ENCODE data around the gene PRM1.
A peak's percentile ranks its signal among the peaks of the same experiment; 100 is the strongest.
"Not testable (repeated sequence)": the region's sequence is repeated elsewhere in the genome, so short reads cannot be mapped to it uniquely, and the experiment has no call there.

Gene PRM1

DNA sequence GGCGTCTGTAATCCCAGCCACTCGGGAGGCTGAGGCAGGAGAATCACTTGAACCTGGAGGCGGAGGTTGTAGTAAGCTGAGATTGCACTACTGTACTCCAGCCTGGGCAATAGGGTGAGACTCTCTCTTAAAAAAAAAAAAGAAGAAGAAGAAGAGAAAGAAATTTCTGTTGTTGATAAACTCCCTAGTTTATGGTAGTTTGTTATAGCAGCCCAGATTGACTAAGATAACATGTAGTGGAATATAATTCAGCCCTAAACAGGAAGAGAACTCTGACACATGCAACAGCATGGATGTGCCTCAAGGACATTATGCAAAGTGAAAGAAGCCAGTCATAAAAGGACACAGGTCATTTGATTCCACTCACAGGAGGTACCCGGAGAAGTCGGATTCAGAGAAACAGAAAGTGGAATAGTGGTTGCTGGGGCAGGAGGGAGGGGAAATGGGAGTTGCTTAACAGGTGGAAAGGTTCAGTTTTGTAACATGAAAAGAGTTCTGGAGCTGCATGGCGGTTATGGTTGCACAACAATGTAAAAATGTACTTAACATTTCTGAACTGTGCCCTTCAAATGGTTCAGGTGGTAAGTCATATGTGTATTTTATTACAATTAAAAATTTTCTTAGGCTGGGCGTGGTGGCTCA lies 26.0 kb upstream of the PRM1 start:
- peaks cover 5 to 12% of the 10 kb centered on the region in 2 donors for H3K4me1 ChIP-seq (ENCODE audit: control insufficient read depth in 2 of 2, insufficient read depth in 2 of 2, low read length in 2 of 2)
- H3K27me3 ChIP-seq (ENCODE audit: control insufficient read depth in 2 of 2, insufficient read depth in 2 of 2, low read length in 2 of 2), result no peaks in the 10 kb centered on the region
- H3K9ac ChIP-seq (ENCODE audit: low read depth in 1 of 2, low read length in 2 of 2), result no peak overlapping the region
- no peaks in the 10 kb centered on the region for H3K9me3 ChIP-seq (ENCODE audit: control insufficient read depth in 2 of 2, low read length in 2 of 2)
- peak overlapping the region in 1 of 2 donors; percentile 23 for H3K27ac ChIP-seq (ENCODE audit: low read depth in 2 of 2, low read length in 2 of 2)
- no peak overlapping the region for H3K4me3 ChIP-seq (ENCODE audit: low read length in 2 of 2)
- no peaks in the 10 kb centered on the region for H3K36me3 ChIP-seq (ENCODE audit: control insufficient read depth in 2 of 2, insufficient read depth in 2 of 2, low read length in 2 of 2)

DNA sequence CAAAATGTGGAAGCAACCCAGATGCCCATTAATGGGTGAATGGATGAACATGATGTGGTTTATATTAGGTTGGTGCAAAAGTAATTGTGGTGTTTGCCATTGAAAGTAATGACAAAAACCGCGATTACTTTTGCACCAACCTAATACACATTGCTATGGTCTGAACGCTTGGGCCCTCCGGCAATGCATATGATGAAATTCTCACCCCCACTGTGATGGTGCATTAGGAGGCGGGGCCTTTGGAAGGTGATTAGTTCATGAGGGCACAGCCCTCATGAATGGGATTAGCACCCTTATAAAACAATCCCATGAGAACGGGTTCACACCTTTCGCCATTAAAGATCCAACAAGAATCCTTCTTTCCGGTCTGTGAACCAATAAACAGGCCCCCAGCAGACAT lies 25.3 kb upstream of the PRM1 start:
- Histone ChIP-seq H3K36me3 (ENCODE audit: control insufficient read depth in 2 of 2, insufficient read depth in 2 of 2, low read length in 2 of 2) (no peaks in the 10 kb centered on the region), H3K9me3 (ENCODE audit: control insufficient read depth in 2 of 2, low read length in 2 of 2) (no peaks in the 10 kb centered on the region), H3K27ac (ENCODE audit: low read depth in 2 of 2, low read length in 2 of 2) (no peak overlapping the region), H3K4me1 (ENCODE audit: control insufficient read depth in 2 of 2, insufficient read depth in 2 of 2, low read length in 2 of 2) (peaks cover 5 to 7% of the 10 kb centered on the region in 2 donors), H3K9ac (ENCODE audit: low read depth in 1 of 2, low read length in 2 of 2) (no peak overlapping the region), H3K4me3 (ENCODE audit: low read length in 2 of 2) (no peak overlapping the region), H3K27me3 (ENCODE audit: control insufficient read depth in 2 of 2, insufficient read depth in 2 of 2, low read length in 2 of 2) (no peaks in the 10 kb centered on the region)

GRCh38 chr16:11303405-11304138 lies 22.4 kb upstream of the PRM1 start:
- Histone ChIP-seq H3K4me3 (ENCODE audit: low read length in 2 of 2) (no peak overlapping the region), H3K9ac (ENCODE audit: low read depth in 1 of 2, low read length in 2 of 2) (no peak overlapping the region), H3K27ac (ENCODE audit: low read depth in 2 of 2, low read length in 2 of 2) (no peak overlapping the region), H3K9me3 (ENCODE audit: control insufficient read depth in 2 of 2, low read length in 2 of 2) (no peaks in the 10 kb centered on the region), H3K4me1 (ENCODE audit: control insufficient read depth in 2 of 2, insufficient read depth in 2 of 2, low read length in 2 of 2) (peaks cover 0 to 7% of the 10 kb centered on the region in 2 donors), H3K27me3 (ENCODE audit: control insufficient read depth in 2 of 2, insufficient read depth in 2 of 2, low read length in 2 of 2) (no peaks in the 10 kb centered on the region), H3K36me3 (ENCODE audit: control insufficient read depth in 2 of 2, insufficient read depth in 2 of 2, low read length in 2 of 2) (no peaks in the 10 kb centered on the region)

- H3K36me3 ChIP-seq (ENCODE audit: control insufficient read depth in 2 of 2, insufficient read depth in 2 of 2, low read length in 2 of 2), result no peaks in the 10 kb centered on the region
- no peaks in the 10 kb centered on the region for H3K9me3 ChIP-seq (ENCODE audit: control insufficient read depth in 2 of 2, low read length in 2 of 2)
- H3K9ac ChIP-seq (ENCODE audit: low read depth in 1 of 2, low read length in 2 of 2), result no peak overlapping the region
- H3K4me1 ChIP-seq (ENCODE audit: control insufficient read depth in 2 of 2, insufficient read depth in 2 of 2, low read length in 2 of 2), result peaks cover 0 to 4% of the 10 kb centered on the region in 2 donors
- no peak overlapping the region for H3K4me3 ChIP-seq (ENCODE audit: low read length in 2 of 2)
- H3K27me3 ChIP-seq (ENCODE audit: control insufficient read depth in 2 of 2, insufficient read depth in 2 of 2, low read length in 2 of 2), result no peaks in the 10 kb centered on the region
- H3K27ac ChIP-seq (ENCODE audit: low read depth in 2 of 2, low read length in 2 of 2), result no peak overlapping the region
These were observed 21.8 kb upstream of the PRM1 start for GRCh38 chr16:11302977-11303376.

DNA sequence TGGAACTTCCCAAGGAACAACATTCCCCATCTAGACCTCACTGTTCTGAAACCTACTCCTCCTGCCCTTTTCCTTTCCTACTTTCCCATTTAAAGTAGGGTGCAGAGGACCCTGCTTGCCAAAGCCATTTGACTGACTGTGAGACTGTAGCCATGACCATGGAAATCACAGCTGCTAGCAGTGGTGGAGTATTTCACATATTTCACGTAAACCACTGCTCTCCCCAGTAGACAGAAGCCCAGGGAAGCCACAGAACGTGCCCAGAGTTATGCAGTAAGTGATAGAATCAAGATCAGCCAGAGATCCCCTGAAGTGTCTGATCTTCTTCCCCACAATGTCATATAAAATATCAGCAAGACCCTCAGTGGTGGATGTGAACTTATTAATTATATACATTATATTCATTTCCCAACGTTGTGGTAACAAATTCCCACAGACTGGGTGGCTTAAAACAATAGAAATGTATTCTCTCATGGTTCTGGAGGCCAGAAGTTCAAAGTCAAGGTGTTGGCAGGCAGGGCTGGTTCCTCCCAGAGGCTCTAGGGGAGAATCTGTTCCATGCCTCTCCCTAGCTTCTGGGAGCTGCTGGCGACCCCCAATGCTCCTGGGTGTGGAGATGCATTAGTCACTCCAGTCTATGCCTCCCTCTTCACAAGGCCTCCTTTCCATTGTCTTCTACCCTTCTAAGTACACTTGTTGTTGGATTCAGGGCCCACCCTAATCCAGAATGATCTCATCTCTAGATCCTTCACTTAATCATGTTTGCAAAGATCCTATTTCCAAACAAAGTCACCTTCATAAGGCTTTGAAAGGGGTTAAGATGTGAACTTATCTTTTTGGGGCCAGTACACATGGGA lies 20.7 kb upstream of the PRM1 start:
- Histone ChIP-seq H3K27me3 (ENCODE audit: control insufficient read depth in 2 of 2, insufficient read depth in 2 of 2, low read length in 2 of 2) (no peaks in the 10 kb centered on the region), H3K4me3 (ENCODE audit: low read length in 2 of 2) (no peak overlapping the region), H3K27ac (ENCODE audit: low read depth in 2 of 2, low read length in 2 of 2) (no peak overlapping the region), H3K9me3 (ENCODE audit: control insufficient read depth in 2 of 2, low read length in 2 of 2) (no peaks in the 10 kb centered on the region), H3K36me3 (ENCODE audit: control insufficient read depth in 2 of 2, insufficient read depth in 2 of 2, low read length in 2 of 2) (no peaks in the 10 kb centered on the region), H3K4me1 (ENCODE audit: control insufficient read depth in 2 of 2, insufficient read depth in 2 of 2, low read length in 2 of 2) (peaks cover 9 to 10% of the 10 kb centered on the region in 2 donors), H3K9ac (ENCODE audit: low read depth in 1 of 2, low read length in 2 of 2) (no peak overlapping the region)

- Histone ChIP-seq H3K36me3 (ENCODE audit: control insufficient read depth in 2 of 2, insufficient read depth in 2 of 2, low read length in 2 of 2) (no peaks in the 10 kb centered on the region), H3K9ac (ENCODE audit: low read depth in 1 of 2, low read length in 2 of 2) (no peak overlapping the region), H3K27me3 (ENCODE audit: control insufficient read depth in 2 of 2, insufficient read depth in 2 of 2, low read length in 2 of 2) (no peaks in the 10 kb centered on the region), H3K4me3 (ENCODE audit: low read length in 2 of 2) (no peak overlapping the region), H3K9me3 (ENCODE audit: control insufficient read depth in 2 of 2, low read length in 2 of 2) (no peaks in the 10 kb centered on the region), H3K27ac (ENCODE audit: low read depth in 2 of 2, low read length in 2 of 2) (no peak overlapping the region), H3K4me1 (ENCODE audit: control insufficient read depth in 2 of 2, insufficient read depth in 2 of 2, low read length in 2 of 2) (peaks cover 12 to 14% of the 10 kb centered on the region in 2 donors)
These were observed 19.4 kb upstream of the PRM1 start for GRCh38 chr16:11300560-11300892.

- Histone ChIP-seq H3K27ac (ENCODE audit: low read depth in 2 of 2, low read length in 2 of 2) (no peak overlapping the region), H3K4me3 (ENCODE audit: low read length in 2 of 2) (no peak overlapping the region), H3K9me3 (ENCODE audit: control insufficient read depth in 2 of 2, low read length in 2 of 2) (no peaks in the 10 kb centered on the region), H3K4me1 (ENCODE audit: control insufficient read depth in 2 of 2, insufficient read depth in 2 of 2, low read length in 2 of 2) (peaks cover 12 to 14% of the 10 kb centered on the region in 2 donors), H3K27me3 (ENCODE audit: control insufficient read depth in 2 of 2, insufficient read depth in 2 of 2, low read length in 2 of 2) (no peaks in the 10 kb centered on the region), H3K9ac (ENCODE audit: low read depth in 1 of 2, low read length in 2 of 2) (no peak overlapping the region), H3K36me3 (ENCODE audit: control insufficient read depth in 2 of 2, insufficient read depth in 2 of 2, low read length in 2 of 2) (no peaks in the 10 kb centered on the region)
These were observed 18.9 kb upstream of the PRM1 start for GRCh38 chr16:11299865-11300559.

- peaks cover 12 to 14% of the 10 kb centered on the region in 2 donors for H3K4me1 ChIP-seq (ENCODE audit: control insufficient read depth in 2 of 2, insufficient read depth in 2 of 2, low read length in 2 of 2)
- not testable (repeated sequence) for H3K36me3 ChIP-seq (ENCODE audit: control insufficient read depth in 2 of 2, insufficient read depth in 2 of 2, low read length in 2 of 2); H3K27me3 ChIP-seq (ENCODE audit: control insufficient read depth in 2 of 2, insufficient read depth in 2 of 2, low read length in 2 of 2); H3K9ac ChIP-seq (ENCODE audit: low read depth in 1 of 2, low read length in 2 of 2); H3K4me3 ChIP-seq (ENCODE audit: low read length in 2 of 2); H3K9me3 ChIP-seq (ENCODE audit: control insufficient read depth in 2 of 2, low read length in 2 of 2); H3K27ac ChIP-seq (ENCODE audit: low read depth in 2 of 2, low read length in 2 of 2)
These were observed 17.9 kb upstream of the PRM1 start for GRCh38 chr16:11298950-11299547.

DNA sequence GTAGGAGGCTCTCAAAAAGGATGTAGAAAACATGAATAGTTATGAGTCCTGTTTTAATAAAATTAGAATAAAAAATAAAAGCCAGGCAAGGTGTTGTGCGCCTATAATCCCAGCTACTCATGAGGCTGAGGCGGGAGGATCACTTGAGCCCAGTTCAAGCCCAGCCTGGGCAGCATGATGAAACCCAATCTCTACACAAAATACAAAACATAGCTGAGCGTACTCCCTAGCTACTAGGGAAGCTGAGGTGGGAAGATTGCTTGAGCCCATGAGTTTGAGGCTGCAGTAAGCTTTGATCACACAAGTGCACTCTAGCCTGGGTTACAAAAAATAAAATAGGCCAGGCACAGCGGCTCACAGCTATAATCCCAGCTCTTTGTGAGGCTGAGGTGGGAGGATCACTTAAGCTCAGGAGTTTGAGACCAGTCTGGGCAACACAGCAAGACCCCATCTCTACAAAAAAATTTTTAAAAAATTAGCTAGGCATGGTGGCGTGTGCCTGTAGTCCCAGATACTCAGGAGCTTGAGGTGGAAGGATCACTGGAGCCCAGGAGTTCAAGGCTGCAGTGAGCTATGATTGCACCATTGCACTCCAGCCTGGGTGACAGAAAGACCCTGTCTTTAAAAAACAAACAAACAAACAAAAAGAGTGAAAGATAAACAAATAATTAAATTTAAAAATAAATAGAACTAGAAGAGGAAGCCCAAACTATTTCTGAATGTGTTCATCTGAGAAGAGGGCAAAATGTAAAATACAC lies 17.2 kb upstream of the PRM1 start:
- no peak overlapping the region for H3K27ac ChIP-seq (ENCODE audit: low read depth in 2 of 2, low read length in 2 of 2)
- H3K4me1 ChIP-seq (ENCODE audit: control insufficient read depth in 2 of 2, insufficient read depth in 2 of 2, low read length in 2 of 2), result peaks cover 12 to 14% of the 10 kb centered on the region in 2 donors
- H3K9ac ChIP-seq (ENCODE audit: low read depth in 1 of 2, low read length in 2 of 2), result no peak overlapping the region
- no peak overlapping the region for H3K4me3 ChIP-seq (ENCODE audit: low read length in 2 of 2)
- no peaks in the 10 kb centered on the region for H3K27me3 ChIP-seq (ENCODE audit: control insufficient read depth in 2 of 2, insufficient read depth in 2 of 2, low read length in 2 of 2)
- no peaks in the 10 kb centered on the region for H3K36me3 ChIP-seq (ENCODE audit: control insufficient read depth in 2 of 2, insufficient read depth in 2 of 2, low read length in 2 of 2)
- no peaks in the 10 kb centered on the region for H3K9me3 ChIP-seq (ENCODE audit: control insufficient read depth in 2 of 2, low read length in 2 of 2)
